Colonic mucosa (tissue), 4 donors: Measurements from ENCODE around the gene BCL6. TPM values are rescaled to one million over a fixed set of nuclear protein-coding genes. Genes with fewer than 3 reads are reported as not detected.

Experiments used
- DNase-seq: peaks from one replicate; pipeline ENCODE4 v3.0.0-alpha.2; 2020
- H3K27ac ChIP-seq: fragments of 200-600 bp; one replicate; pipeline ENCODE4 v1.8.0; 2021
- H3K27me3 ChIP-seq: fragments of 200-600 bp; one replicate; pipeline ENCODE4 v1.8.0; 2021
- H3K36me3 ChIP-seq: fragments of 200-600 bp; one replicate; pipeline ENCODE4 v1.8.0; 2021
- H3K4me1 ChIP-seq: fragments of 200-600 bp; one replicate; pipeline ENCODE4 v1.8.0; 2021; ENCODE audit warnings: mild to moderate bottlenecking
- H3K4me3 ChIP-seq: fragments of 200-600 bp; one replicate; pipeline ENCODE4 v1.8.0; 2021
- H3K9ac ChIP-seq, 2 donors: one replicate each; pipeline ENCODE4 v1.7.0; 2013; ENCODE audit warnings: control low read depth in 2 of 2, low read depth in 2 of 2, low read length in 2 of 2
- H3K9me3 ChIP-seq: fragments of 200-600 bp; one replicate; pipeline ENCODE4 v1.8.0; 2021
- intact Hi-C: fragments of 100-400 bp; cut with DNase I; formaldehyde crosslinking; loops from one replicate; pipeline ENCODE4 v1.14.1; 2022
- total RNA-seq, 2 donors: library from RNA; stranded (reverse); fragmentation: NEBNext Ultra II Directional in 1 of 2; extraction: Animal tissue kit (Norgen Biotek cat#: 25700) in 1 of 2; gene quantifications; one replicate each; pipeline ENCODE4 v1.2.1, GENCODE V29; 2021
- TF ChIP-seq, protein P1 (sequence below): fragments of 200-600 bp; IDR thresholded peaks from one replicate; pipeline ENCODE4 v1.8.0; 2022; ENCODE audit warnings: antibody characterized with exemption, mild to moderate bottlenecking
- donor health status: healthy.
- donor health status: DM: no; HTN: no; CAD: no.
- donor health status: DM: no; HTN: no; CAD: no.

Gene BCL6
- total RNA-seq, 2 donors from 2014 or later = 8.8 to 30.2 TPM

DNA sequence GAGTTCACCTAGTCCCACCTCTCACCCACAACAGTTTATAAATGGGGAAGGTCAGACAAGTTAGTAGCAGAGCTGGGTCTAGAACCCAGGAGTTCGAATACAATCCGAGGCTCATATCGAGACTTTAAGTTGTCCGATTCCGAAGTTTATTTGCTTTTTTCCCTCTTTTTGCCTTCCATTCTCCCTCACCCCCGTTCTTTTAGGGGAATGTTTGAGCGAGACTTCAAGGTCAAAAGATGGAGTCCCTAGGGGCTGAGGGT is 7.3 kb downstream of the BCL6 start:
- no peaks in the 10 kb centered on the region for H3K27me3 ChIP-seq
- H3K4me3 ChIP-seq = peak overlapping the region; percentile 54
- intact Hi-C loops = loop anchor here (10.0 kb wide), 1 partner anchor 1497 kb away; no protein-coding TSS in a partner anchor
- TF ChIP-seq, protein P1, sequence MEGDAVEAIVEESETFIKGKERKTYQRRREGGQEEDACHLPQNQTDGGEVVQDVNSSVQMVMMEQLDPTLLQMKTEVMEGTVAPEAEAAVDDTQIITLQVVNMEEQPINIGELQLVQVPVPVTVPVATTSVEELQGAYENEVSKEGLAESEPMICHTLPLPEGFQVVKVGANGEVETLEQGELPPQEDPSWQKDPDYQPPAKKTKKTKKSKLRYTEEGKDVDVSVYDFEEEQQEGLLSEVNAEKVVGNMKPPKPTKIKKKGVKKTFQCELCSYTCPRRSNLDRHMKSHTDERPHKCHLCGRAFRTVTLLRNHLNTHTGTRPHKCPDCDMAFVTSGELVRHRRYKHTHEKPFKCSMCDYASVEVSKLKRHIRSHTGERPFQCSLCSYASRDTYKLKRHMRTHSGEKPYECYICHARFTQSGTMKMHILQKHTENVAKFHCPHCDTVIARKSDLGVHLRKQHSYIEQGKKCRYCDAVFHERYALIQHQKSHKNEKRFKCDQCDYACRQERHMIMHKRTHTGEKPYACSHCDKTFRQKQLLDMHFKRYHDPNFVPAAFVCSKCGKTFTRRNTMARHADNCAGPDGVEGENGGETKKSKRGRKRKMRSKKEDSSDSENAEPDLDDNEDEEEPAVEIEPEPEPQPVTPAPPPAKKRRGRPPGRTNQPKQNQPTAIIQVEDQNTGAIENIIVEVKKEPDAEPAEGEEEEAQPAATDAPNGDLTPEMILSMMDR = no peak
- no peaks in the 10 kb centered on the region for H3K36me3 ChIP-seq
- peaks cover 3% of the 10 kb centered on the region for H3K4me1 ChIP-seq
- DNase-seq = no peak
- H3K9me3 ChIP-seq = no peaks in the 10 kb centered on the region
- H3K9ac ChIP-seq = peak overlapping the region; percentile 67 to 95
- peak overlapping the region; percentile 97 for H3K27ac ChIP-seq

DNA sequence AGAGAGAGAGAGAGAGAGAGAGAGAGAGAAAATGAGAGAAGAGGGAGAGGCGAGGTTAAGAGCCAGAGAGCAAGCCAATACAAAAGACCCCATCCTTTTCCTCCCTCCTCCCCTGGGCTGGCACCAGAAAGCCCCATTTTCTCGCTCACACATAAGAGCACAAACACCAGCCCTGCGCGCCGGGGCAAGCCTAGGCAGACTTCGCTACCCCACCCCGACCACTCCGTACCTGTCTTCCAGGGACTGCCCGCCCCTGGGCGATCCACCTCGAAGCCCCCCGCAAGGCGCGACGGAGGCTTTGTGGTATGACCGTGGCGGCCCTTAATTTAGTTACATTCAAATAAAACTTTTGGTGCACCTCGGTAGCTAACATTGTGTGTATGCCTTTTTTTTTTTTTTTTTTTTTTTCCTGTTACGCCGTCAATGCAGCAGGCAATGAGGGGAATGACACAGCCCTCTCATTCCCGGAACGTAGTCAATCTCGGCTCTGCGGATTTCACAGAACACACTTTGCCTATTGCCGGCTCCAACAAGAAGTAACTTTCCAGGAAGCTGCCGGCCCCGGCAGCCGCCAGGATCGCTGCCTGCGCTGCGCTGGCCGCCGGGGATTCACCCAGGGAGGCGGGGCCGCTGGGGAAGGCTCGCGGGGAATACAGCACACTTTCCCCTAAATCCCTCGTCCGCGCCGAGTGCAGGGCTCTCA is 7.7 kb downstream of the BCL6 start:
- Histone ChIP-seq H3K27ac (peak overlapping the region; percentile 97), H3K36me3 (no peaks in the 10 kb centered on the region), H3K4me3 (peak overlapping the region; percentile 54), H3K27me3 (no peaks in the 10 kb centered on the region), H3K9ac (peak overlapping the region; percentile 67 to 95), H3K9me3 (no peaks in the 10 kb centered on the region), H3K4me1 (peaks cover 3% of the 10 kb centered on the region)
- peak; percentile 82 for DNase-seq
- TF ChIP-seq, protein P1 = no peak
- intact Hi-C loops = loop anchor here (10.0 kb wide), 1 partner anchor 1497 kb away; no protein-coding TSS in a partner anchor

DNA sequence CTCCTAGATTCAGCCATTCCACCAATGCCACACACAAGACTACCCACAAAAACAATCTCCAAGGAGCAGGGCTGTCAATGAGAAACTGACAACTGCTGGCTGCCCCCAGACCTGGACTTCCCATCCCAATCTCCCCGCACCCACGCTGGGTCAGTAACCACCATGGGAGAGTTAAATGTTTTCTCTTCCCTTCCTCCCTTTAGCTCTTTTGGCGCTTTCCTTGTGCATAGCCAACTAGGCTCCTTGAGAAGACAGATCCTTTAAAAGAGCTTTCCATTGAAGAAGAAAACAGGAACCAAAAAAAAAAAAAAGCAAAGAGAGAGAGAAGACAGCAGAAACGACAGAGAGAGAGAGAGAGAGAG is 8.3 kb downstream of the BCL6 start:
- no peak for DNase-seq
- peak overlapping the region; percentile 54 for H3K4me3 ChIP-seq
- peak overlapping the region in 1 of 2 donors; percentile 95 for H3K9ac ChIP-seq
- H3K4me1 ChIP-seq = peaks cover 3% of the 10 kb centered on the region
- TF ChIP-seq, protein P1 = no peak
- intact Hi-C loops = loop anchor here (10.0 kb wide), 1 partner anchor 1498 kb away; no protein-coding TSS in a partner anchor
- H3K27me3 ChIP-seq = no peaks in the 10 kb centered on the region
- no peaks in the 10 kb centered on the region for H3K36me3 ChIP-seq
- no peaks in the 10 kb centered on the region for H3K9me3 ChIP-seq
- H3K27ac ChIP-seq = no peak overlapping the region

DNA sequence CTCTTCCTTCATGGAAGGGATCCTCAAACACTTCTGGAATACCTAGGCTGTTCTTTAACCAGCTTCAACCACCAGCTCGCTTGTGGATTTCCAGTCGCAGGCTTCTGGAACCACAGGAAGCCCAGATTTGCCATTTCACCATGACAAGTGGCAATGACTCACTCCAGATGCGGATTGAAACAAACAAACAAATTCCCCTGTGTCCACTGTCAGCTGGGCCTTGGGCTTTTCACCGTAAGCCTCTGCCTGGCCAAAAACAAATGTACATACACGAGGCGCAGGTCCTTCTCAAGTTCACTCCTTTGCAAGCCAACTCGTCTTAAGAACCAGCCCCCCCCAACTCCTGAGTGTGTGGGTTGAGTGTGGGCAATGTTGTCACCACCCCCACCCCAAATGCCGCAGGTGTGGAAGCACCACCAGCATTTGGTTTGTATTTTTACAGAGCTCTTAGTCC is 8.8 kb downstream of the BCL6 start:
- Histone ChIP-seq H3K27me3 (no peaks in the 10 kb centered on the region), H3K36me3 (peaks cover 4% of the 10 kb centered on the region), H3K27ac (no peak overlapping the region), H3K9me3 (no peaks in the 10 kb centered on the region), H3K4me3 (no peak overlapping the region), H3K4me1 (peaks cover 3% of the 10 kb centered on the region), H3K9ac (no peak overlapping the region)
- DNase-seq = no peak
- intact Hi-C loops = loop anchor here (10.0 kb wide), 1 partner anchor 1498 kb away; no protein-coding TSS in a partner anchor
- TF ChIP-seq, protein P1 = no peak

DNA sequence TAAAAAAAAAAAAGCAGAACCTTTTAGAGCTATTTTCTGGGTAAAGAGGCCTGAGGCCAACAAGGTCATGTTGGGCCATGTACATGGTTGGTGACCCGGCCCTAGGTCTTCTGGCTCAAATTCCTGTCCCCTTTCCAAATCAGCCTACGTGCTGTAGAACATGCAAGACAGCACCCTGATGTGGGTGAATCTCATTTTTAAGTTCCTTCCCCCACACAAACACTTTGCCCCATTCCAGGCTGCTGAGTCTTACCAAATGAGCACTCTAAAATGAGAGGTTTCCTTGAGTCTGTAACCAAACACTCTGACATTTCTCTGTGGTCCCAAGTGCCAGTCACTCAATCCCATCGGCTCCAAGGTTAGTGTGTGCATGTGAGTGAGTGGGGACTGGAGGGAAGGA is 9.4 kb downstream of the BCL6 start:
- intact Hi-C loops = loop anchor here (10.0 kb wide), 1 partner anchor 1499 kb away; no protein-coding TSS in a partner anchor
- H3K27ac ChIP-seq = no peak overlapping the region
- peaks cover 3% of the 10 kb centered on the region for H3K4me1 ChIP-seq
- H3K27me3 ChIP-seq = no peaks in the 10 kb centered on the region
- TF ChIP-seq, protein P1 = no peak
- no peak overlapping the region for H3K4me3 ChIP-seq
- DNase-seq = no peak
- H3K9ac ChIP-seq = no peak overlapping the region
- no peaks in the 10 kb centered on the region for H3K9me3 ChIP-seq
- peaks cover 9% of the 10 kb centered on the region for H3K36me3 ChIP-seq
